HL-60 (cell line): ENCODE measurements around the gene DPY19L3.

ENCODE experiments used
- DNase-seq, 2 experiments: peaks; one replicate each; pipeline ENCODE4 v3.0.0-alpha.2; 2010 to 2020; ENCODE audit warnings: low read depth in 1 of 2, low spot score in 1 of 2
- H3K27ac ChIP-seq: fragments of 250-450 bp; sonication (Bioruptor Pico); replicated peaks from 2 replicates; pipeline ENCODE4 v1.5.1; 2020; ENCODE audit warnings: mild to moderate bottlenecking, moderate library complexity
- H3K27me3 ChIP-seq: fragments of 250-450 bp; sonication (Bioruptor Pico); 2 replicates; pipeline ENCODE4 v1.5.1; 2021; ENCODE audit warnings: mild to moderate bottlenecking, moderate library complexity; ENCODE audit not compliant: insufficient read depth, poor library complexity, severe bottlenecking
- H3K4me3 ChIP-seq: replicated peaks from 2 replicates; pipeline ENCODE4 v1.5.1; 2011; ENCODE audit warnings: mild to moderate bottlenecking, control low read depth, low read length; ENCODE audit not compliant: insufficient read depth
- CTCF ChIP-seq: IDR thresholded peaks from one replicate; pipeline ENCODE4 v1.5.1; 2011; ENCODE audit warnings: low read length, control low read depth, inconsistent platforms; ENCODE audit not compliant: insufficient read depth
- GABPA ChIP-seq: IDR thresholded peaks from 2 replicates; pipeline ENCODE4 v1.6.1; 2012; ENCODE audit warnings: low read depth
- POLR2AphosphoS5 ChIP-seq: IDR thresholded peaks from 2 replicates; pipeline ENCODE4 v1.6.1; 2012; ENCODE audit warnings: low read depth
- REST ChIP-seq: IDR thresholded peaks from 2 replicates; pipeline ENCODE4 v1.6.1; 2012; ENCODE audit warnings: low read depth; ENCODE audit not compliant: insufficient replicate concordance
- SPI1 ChIP-seq: IDR thresholded peaks from 2 replicates; pipeline ENCODE4 v1.6.1; 2012; ENCODE audit warnings: low read depth, mild to moderate bottlenecking, borderline replicate concordance

The DPY19L3 gene

GRCh38 chr19:32367063-32367462, 38.5 kb upstream of the DPY19L3 start:
- H3K27ac ChIP-seq = no peak overlapping the region
- TF ChIP-seq REST (no peak), CTCF (no peak), SPI1 (no peak), POLR2AphosphoS5 (no peak), GABPA (no peak)
- DNase-seq = no peak
- no peak overlapping the region for H3K4me3 ChIP-seq
- H3K27me3 ChIP-seq = no peaks in the 10 kb centered on the region

- TF ChIP-seq SPI1 (no peak), POLR2AphosphoS5 (no peak)
- H3K27ac ChIP-seq = no peak overlapping the region
- DNase-seq = no peak
Observed at GRCh38 chr19:32367948-32368536, 37.5 kb upstream of the DPY19L3 start.

DNA sequence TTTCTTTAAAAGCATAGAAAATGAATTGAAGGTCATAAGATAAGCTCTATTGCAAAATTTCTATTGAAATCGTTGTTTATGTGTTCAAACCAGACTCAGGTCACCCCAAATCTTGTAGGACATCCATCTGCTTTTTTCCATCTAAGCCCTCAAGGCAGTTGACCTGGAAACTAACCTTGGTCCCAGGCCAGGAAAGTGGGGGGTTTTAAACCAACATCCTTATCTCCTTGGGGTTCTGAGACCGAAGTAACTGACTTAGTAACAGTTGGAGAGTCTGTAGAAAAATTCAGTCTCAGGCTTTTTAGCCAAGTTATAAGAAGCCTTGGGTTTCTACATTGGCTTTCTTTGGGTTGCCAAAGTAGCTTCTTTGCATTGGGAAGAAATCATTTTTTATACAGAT, 36.8 kb upstream of the DPY19L3 start:
- DNase-seq = no peak
- no peak for TF ChIP-seq REST
- no peak for TF ChIP-seq CTCF
- no peak for TF ChIP-seq POLR2AphosphoS5
- no peak for TF ChIP-seq SPI1
- no peak for TF ChIP-seq GABPA
- no peaks in the 10 kb centered on the region for H3K27me3 ChIP-seq
- H3K27ac ChIP-seq = no peak overlapping the region
- no peak overlapping the region for H3K4me3 ChIP-seq

More at GRCh38 chr19:32367948-32368536, 37.5 kb upstream of the DPY19L3 start:
- Histone ChIP-seq H3K27me3 (no peaks in the 10 kb centered on the region), H3K4me3 (no peak overlapping the region)

- Histone ChIP-seq H3K4me3 (no peak overlapping the region), H3K27me3 (no peaks in the 10 kb centered on the region), H3K27ac (no peak overlapping the region)
- no peak for TF ChIP-seq POLR2AphosphoS5
- TF ChIP-seq GABPA = no peak
- no peak for TF ChIP-seq REST
- TF ChIP-seq CTCF = no peak
- no peak for TF ChIP-seq SPI1
- DNase-seq = no peak
Observed at GRCh38 chr19:32372726-32373517, 32.6 kb upstream of the DPY19L3 start.
